KOPT-K1 (cell line): ENCODE measurements around the gene KCTD1.
"Not testable (repeated sequence)": the region's sequence is repeated elsewhere in the genome, so short reads cannot be mapped to it uniquely, and the experiment has no call there.

Experiments used
- H3K27ac ChIP-seq: fragments of 200-600 bp; sonication (generic); 2 replicates; pipeline ENCODE4 v1.5.1; 2016; ENCODE audit warnings: antibody characterized with exemption, mild to moderate bottlenecking, low read depth, low read length; ENCODE audit not compliant: poor library complexity, severe bottlenecking
- H3K36me3 ChIP-seq: fragments of 200-600 bp; sonication (generic); 2 replicates; pipeline ENCODE4 v1.5.1; 2017; ENCODE audit warnings: antibody characterized with exemption, mild to moderate bottlenecking, low read length, moderate library complexity; ENCODE audit not compliant: insufficient read depth
- H3K9me3 ChIP-seq: fragments of 200-600 bp; sonication (generic); 2 replicates; pipeline ENCODE4 v1.5.1; 2017; ENCODE audit warnings: antibody characterized with exemption, low read length, mild to moderate bottlenecking; ENCODE audit not compliant: insufficient read depth, poor library complexity, severe bottlenecking

The KCTD1 gene

DNA sequence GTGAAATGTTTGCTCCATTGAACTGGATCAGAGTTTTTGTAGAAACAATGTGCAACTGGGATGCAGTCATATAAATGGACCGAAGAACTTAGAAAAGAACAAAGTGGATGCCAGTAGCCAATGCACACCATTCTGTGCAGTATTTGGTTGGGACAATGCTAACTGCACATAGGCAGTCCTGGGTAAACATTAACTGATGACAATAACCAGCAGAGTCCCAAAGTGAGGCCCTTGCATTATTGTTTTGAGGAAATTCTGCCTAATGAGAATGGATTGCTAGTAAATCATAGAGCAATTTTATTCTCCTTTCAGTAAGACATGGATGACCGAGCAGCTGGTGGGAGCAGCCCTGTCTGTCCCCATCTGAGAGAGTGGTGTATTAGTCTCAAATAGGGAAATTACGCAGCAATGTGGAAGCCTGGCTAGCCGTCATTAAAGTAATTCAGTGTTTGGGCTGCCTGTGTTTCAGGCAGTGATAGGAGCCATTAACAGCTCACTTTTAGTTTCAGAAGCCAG is 94.9 kb downstream of the KCTD1 start:
- Histone ChIP-seq H3K9me3 (no peaks in the 10 kb centered on the region), H3K27ac (no peak overlapping the region), H3K36me3 (0 out of 2 replicates have a peak, but pooled peaks cover 7% of the 10 kb centered on the region)

DNA sequence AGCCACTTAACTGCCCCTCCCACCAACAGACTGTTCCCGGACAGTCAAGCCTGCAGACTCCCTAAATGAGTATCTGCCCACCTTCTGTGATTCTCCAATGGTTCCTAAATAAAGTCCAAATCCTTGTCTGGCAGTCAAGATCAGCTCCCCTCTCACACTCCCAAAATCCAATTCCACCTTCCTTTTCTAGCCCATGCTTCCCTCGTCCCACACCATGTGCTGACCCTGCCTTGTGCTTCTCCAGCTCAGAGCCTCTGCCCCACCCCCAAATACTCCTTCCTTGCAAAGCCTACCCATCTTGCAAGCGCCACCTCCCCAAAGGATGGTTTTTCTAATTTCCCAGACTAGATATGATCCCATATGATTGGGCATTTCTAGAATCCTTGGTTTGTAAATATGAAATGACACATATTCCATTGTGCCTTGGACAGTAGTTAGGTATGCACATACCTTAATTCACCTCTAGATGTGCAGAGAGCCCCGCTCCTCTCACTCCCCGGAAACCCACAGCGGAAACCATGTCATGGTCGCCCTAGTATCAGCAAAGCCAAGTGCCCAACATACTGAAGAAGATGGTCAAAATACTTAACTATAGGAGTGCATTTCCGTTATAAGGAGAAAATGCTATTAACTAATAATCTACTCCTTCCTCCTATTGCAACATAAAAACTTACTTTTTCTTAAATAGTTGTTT is 97.2 kb downstream of the KCTD1 start:
- Histone ChIP-seq H3K9me3 (no peaks in the 10 kb centered on the region), H3K36me3 (no peaks in the 10 kb centered on the region), H3K27ac (no peak overlapping the region)

DNA sequence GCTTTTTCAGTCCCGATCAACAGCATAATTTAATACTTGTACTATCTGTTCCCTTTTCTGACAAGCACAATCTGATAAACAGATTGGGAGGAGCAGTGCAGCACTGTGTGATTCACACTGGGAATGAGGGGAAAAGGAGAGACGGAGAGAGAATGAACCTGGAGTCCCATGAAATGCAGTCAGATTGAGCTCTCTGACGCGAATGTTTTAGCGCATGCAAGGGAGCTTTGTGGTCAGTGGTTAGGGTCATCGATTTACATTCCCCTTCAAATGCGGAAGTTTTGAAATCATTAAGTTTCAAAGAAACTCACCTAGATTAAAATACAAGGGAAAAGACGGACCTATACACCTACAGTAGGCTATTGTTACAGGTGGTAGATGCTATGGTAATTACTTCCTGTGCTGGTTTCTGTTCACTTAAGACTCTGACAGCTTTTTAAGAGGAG is 99.6 kb downstream of the KCTD1 start:
- Histone ChIP-seq H3K36me3 (no peaks in the 10 kb centered on the region), H3K9me3 (no peaks in the 10 kb centered on the region), H3K27ac (no peak overlapping the region)

DNA sequence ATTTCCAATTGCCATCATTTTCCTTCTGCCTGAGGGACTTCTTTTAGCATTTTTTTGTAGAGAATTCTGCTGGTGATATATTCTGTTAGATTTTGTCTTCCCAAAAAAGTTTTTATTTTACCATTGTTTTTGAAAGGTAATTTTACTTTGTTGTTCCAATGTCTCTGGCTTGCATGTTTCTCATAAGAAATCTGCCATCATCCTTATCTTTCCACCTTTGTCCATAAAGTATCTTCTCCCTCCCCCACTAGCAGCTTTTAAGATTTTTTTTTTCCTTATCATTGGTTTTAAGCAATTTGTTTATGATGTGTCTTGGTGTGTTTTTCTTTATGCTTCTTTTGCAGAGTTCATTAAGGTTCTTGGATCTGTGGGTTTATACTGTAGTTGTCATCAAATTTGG is 104.5 kb downstream of the KCTD1 start:
- Histone ChIP-seq H3K27ac (no peak overlapping the region), H3K36me3 (no peaks in the 10 kb centered on the region), H3K9me3 (no peaks in the 10 kb centered on the region)

DNA sequence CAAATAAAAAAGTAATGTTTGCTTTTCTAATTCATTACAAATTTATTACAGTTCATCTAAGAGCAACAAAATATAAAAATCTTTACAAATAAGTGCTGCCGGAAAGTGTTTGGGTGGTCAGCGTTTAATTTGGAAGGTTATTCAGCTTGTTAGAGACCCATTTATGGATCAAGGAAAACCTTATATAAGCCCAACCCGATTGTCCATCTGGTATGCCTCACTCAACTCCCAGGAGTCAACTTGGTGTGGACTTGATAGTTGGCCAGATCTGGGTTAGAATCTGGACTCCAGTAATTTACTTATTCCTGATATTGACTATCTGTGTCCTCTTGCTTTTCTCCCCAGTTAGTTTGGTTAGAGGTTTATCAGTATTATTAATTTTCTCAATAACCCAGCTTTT is 106.2 kb downstream of the KCTD1 start:
- no peak overlapping the region for H3K27ac ChIP-seq
- no peaks in the 10 kb centered on the region for H3K9me3 ChIP-seq
- H3K36me3 ChIP-seq = no peaks in the 10 kb centered on the region

DNA sequence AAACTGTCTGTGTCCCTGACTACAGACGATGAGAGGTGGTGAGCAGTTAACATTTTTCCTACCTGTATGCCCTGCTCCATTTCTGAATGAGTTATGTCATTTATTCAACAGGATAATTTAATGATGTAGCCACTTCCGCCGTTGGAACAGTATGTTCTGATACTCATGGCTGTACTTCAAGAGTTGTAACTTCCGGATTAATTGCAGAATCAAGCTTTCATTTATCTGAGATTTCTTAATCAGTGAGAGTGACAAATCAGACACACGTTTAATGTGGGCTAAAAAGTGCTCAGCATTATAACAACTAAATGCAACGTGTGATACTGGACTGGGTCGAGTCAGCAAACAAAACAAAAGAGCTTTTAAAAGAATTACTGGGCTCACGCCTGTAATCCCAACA is 107.7 kb downstream of the KCTD1 start:
- Histone ChIP-seq H3K27ac (no peak overlapping the region), H3K9me3 (no peaks in the 10 kb centered on the region), H3K36me3 (no peaks in the 10 kb centered on the region)

DNA sequence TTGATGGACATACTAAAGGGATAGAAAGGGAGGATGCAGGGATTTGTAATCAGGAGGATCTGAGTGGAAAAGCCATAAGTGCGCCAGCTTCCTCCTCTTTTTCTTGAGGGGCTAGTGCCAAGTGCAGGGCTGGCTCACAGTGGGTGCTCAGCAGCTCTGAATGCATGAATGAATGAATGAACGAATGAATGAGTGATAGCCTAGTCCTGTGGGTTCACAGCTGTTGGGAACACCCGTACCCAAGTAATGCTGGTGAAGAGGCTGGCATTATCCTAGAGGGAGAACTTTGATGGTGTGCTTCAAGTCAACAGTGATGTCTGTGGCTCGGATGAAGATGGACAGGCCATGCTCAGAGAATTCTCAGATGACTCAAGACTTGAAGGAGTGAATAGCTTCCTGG is 108.8 kb downstream of the KCTD1 start:
- H3K9me3 ChIP-seq = no peaks in the 10 kb centered on the region
- no peaks in the 10 kb centered on the region for H3K36me3 ChIP-seq
- H3K27ac ChIP-seq = no peak overlapping the region

DNA sequence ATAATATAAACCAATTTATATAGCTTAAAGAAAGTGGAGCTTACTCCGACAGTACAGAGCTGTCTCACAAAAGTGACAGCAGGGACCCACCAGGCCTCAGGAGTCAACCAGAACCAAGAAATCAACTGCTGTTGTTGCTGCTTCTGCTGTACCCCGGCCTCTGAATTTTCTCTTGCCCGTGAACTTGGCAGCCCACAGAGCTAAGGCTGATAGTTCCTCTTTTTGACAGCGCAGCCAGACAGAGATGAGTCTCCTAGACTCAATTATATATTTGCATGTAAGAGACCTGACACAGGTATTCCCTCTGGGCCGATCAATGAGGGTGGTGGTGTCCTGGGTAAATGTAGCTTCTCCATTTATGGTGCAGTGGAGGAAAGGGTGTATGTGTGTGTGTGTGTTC is 109.4 kb downstream of the KCTD1 start:
- H3K9me3 ChIP-seq = no peaks in the 10 kb centered on the region
- no peaks in the 10 kb centered on the region for H3K36me3 ChIP-seq
- no peak overlapping the region for H3K27ac ChIP-seq

DNA sequence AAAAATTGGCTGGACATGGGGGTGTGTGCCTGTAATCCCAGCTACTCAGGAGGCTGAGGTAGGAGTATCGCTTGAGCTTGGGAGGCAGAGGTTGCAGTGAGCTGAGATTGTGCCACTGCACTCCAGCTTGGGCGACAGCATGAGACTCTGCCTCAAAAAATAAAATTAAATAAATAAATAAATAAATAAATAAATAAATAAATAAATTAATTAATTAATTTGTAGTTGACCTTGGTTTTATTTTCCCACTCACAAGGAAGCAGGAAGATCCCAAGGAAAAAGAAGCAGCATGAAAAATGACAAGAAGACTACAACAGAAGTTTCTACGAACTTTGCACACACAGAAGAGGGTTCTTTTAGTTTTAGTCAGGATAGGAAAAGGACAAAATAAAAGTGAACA is 110.7 kb downstream of the KCTD1 start:
- H3K9me3 ChIP-seq, H3K36me3 ChIP-seq, H3K27ac ChIP-seq: not testable (repeated sequence)

DNA sequence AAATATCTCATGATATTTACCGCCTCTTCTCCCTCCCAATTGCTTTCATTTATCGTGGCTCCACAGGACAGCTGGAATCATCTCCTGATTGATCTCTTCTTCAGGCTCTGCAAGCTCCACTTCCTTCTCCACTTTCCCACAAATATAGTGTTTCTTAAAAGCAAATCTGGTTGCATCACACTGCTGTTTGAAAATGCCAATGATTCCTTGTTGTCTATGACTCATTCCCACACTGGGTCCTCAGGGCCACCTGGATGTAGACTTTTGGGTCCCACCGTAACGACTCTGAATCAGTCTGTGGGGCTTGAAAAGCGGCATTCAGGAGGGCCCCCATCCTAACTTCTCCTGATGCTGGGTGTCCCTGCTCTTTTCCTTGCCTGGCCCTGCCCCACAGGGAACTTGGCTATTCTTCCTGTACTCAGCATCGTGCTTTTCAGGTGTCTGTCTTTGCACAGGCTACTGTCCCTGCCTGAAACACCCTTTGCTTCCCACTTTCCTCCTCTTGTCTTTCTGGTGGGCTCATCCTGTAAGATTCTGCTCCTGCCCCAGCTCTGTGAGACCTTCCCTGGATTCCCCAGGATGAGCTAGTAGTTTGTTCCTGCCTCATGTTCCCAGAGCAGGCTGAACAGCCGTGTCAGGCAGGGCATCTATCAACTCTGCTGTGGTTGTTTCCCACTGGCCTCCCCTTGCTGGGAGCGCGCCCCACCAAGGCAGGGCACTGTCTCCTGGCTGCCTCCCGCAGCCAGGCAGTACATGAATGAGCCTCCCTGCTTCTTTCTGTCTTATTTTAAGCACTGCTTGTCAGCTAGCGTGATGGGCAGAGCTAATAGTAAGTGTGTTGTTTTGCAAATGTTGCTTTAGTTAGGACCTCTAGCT is 111.9 kb downstream of the KCTD1 start:
- no peaks in the 10 kb centered on the region for H3K36me3 ChIP-seq
- H3K27ac ChIP-seq = no peak overlapping the region
- H3K9me3 ChIP-seq = no peaks in the 10 kb centered on the region

DNA sequence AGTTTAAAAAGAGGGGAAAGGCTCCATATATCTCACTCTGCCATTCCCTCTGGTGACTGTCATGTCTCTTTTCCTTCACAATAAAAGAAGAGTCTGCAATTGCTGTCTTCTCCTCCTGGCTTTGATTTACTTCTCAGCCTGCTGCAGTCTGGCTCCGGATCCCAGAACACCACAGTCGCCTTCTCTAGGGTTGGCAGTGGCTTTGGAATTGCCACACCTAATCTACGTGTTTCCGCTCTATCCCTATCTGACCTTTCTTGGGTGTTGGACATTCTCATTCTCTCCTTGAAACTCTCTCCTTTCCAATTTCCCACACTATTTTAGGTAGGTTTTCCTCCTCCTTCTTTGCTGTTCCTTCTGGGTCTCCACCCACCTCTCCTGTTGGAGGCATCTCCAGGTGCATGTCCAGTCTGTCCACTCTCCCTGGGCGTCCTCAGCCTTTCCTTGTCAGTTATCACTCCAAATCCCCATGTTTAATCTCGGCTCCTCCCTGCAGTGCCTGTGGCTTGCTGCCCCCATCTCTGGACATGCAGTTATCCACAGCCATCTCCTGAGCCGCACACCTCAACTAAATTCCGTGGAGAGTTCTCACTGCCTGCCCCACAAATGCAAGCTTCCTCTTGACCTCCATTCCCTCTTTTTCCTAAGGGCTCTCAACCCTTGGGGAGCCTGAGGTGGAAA is 112.8 kb downstream of the KCTD1 start:
- H3K36me3 ChIP-seq = no peaks in the 10 kb centered on the region
- no peak overlapping the region for H3K27ac ChIP-seq
- no peaks in the 10 kb centered on the region for H3K9me3 ChIP-seq

DNA sequence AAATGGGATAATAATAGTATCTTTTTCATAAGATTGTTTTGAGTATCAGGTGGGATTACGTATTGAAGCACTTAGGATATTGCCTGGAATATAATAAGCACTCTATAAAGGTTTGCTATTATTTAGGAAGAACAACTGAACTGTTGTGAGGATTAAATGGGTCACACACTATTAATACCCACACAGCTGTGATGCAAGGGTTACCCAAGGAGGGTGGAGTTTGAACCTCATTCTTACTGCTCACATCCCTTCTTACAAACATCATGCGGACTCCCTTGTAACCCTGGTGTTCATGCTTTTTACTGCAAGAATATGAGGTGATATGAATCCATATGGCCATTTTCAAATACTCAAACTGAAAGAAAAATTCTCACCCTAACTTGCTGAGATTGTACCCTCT is 113.5 kb downstream of the KCTD1 start:
- Histone ChIP-seq H3K27ac (no peak overlapping the region), H3K9me3 (no peaks in the 10 kb centered on the region), H3K36me3 (no peaks in the 10 kb centered on the region)

DNA sequence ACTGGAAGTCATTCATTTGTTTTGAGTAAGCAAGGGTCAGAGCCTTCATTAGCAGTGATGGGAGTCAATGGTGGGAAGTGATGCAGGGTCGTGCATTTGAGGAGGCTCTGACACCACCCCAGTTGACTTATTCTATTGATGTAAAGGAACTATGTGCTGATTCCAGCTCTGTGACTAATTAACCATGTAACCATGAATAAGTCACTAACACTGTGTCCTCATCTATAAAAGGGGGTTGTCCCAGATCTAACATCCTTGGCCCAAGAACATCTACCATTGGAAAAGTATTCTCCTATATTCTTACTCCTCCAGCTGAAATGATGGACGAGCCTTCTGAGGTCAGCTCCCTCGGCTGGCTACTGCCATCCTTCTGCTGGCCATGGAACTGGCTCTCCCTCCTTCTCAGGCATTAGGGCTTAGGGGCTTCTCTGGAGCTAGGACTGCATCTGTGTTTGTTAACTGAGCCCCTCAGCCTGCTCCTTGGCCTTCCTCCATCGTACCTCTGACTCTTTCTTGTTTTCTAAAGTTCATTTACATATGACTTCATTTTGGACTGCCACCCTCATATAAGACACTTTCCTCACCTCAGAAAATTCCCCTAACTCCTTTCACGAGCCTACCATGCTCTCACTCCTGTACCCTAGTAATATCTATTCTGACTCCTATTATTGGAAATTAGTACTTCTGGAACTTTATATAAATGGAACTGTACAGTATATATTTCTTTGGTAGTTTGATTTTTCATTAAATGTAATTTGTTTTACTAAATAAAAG is 115.5 kb downstream of the KCTD1 start:
- no peaks in the 10 kb centered on the region for H3K9me3 ChIP-seq
- H3K36me3 ChIP-seq = no peaks in the 10 kb centered on the region
- H3K27ac ChIP-seq = no peak overlapping the region

DNA sequence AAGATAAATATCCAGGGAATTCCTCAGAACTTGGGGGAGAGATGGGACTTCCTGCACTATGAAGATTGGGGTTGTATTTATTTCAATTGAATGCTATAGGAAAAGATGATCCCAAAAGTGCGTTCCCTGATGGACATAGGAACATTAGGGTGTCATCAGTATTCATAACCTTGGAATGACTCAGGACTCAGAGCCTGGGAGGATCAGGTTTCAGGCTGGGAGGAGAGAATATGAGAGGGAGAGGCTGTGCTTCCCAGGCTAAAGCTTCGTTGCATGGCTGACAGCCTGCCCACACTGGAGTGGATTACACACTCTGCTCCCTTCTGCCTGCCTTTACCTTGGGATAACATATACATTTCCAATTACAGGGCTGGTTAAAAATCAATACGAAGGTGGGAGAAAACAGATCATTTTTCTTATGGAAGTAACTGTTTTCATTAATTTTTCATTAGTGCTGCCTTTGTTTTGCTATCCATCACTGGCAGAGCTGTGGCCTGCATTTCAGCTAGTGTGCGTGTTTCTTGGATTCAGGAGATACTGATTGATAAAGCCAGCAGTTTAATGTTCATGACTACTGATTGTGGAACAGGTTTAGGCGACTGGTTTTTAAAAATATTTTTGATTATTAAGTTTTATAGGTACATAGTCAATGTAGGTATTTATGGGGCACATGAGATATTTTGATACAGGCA is 118.7 kb downstream of the KCTD1 start:
- Histone ChIP-seq H3K36me3 (no peaks in the 10 kb centered on the region), H3K27ac (no peak overlapping the region), H3K9me3 (no peaks in the 10 kb centered on the region)
